ENCODE results near the gene SUZ12.
"Not testable (repeated sequence)": the region's sequence is repeated elsewhere in the genome, so short reads cannot be mapped to it uniquely, and the experiment has no call there.

DNA sequence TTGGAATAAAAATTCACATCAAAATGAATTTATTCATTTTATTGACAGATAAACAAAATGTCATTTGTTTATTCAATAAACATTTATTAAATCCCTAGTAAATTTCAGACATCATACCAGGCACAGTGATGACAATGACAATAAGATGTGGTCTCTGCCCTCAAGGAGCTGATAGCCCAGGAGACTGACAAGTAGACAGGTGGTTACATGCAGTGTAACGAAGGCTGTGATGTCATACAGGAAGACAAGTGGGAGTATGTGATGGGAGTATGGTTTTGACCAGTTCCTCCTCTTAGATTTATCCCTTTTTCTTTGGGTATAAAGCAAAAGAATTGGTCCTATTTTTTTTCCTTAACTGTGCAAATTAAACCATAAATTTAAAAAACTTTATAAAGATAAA is 97.0 kb downstream of the SUZ12 start:
- TF ChIP-seq POLR2A (IDR thresholded peaks at IDR 0.05): not testable (repeated sequence)
- TF ChIP-seq, protein P1, sequence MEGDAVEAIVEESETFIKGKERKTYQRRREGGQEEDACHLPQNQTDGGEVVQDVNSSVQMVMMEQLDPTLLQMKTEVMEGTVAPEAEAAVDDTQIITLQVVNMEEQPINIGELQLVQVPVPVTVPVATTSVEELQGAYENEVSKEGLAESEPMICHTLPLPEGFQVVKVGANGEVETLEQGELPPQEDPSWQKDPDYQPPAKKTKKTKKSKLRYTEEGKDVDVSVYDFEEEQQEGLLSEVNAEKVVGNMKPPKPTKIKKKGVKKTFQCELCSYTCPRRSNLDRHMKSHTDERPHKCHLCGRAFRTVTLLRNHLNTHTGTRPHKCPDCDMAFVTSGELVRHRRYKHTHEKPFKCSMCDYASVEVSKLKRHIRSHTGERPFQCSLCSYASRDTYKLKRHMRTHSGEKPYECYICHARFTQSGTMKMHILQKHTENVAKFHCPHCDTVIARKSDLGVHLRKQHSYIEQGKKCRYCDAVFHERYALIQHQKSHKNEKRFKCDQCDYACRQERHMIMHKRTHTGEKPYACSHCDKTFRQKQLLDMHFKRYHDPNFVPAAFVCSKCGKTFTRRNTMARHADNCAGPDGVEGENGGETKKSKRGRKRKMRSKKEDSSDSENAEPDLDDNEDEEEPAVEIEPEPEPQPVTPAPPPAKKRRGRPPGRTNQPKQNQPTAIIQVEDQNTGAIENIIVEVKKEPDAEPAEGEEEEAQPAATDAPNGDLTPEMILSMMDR (IDR thresholded peaks at IDR 0.05): not testable (repeated sequence)

Measured in vagina (tissue), 2 donors.